Esophagus squamous epithelium (tissue), 5 donors: Measurements from ENCODE around the gene ZNF322. TPM values are rescaled to one million over a fixed set of nuclear protein-coding genes. Genes with fewer than 3 reads are reported as not detected.

Experiments
- DNase-seq: peaks from one replicate; lab custom pipeline; 2025; lab: John Stamatoyannopoulos, UW
- H3K27ac ChIP-seq, 4 donors: fragments of 200-600 bp; sonication (generic); one replicate each; pipeline ENCODE4 v1.5.1; 2016 to 2019; ENCODE audit warnings: mild to moderate bottlenecking in 1 of 4
- H3K27me3 ChIP-seq, 4 donors: fragments of 200-600 bp; sonication (generic); 1 replicate in 3 of 4; 2 replicates in 1 of 4; pipeline versions ENCODE4 v1.5.1 to v1.6.0; 2017 to 2021; ENCODE audit warnings: antibody characterized with exemption in 1 of 4
- H3K36me3 ChIP-seq, 3 donors: fragments of 200-600 bp; sonication (generic); one replicate each; pipeline ENCODE4 v1.5.1; 2016 to 2019
- H3K4me1 ChIP-seq, 3 donors: fragments of 200-600 bp; sonication (generic); one replicate each; pipeline ENCODE4 v1.5.1; 2017 to 2019
- H3K4me3 ChIP-seq, 4 donors: fragments of 200-600 bp; sonication (generic); 1 replicate in 3 of 4; 2 replicates in 1 of 4; pipeline ENCODE4 v1.5.1; 2016 to 2019; ENCODE audit warnings: mild to moderate bottlenecking in 2 of 4, moderate library complexity in 1 of 4
- H3K9me3 ChIP-seq, 3 donors: fragments of 200-600 bp; sonication (generic); one replicate each; pipeline ENCODE4 v1.5.1; 2016 to 2019
- POLR2A ChIP-seq, 4 donors: fragments of 450-650 bp; IDR thresholded peaks; one replicate each; pipeline ENCODE4 v1.6.1; 2017; ENCODE audit warnings: antibody characterized with exemption in 4 of 4, mild to moderate bottlenecking in 4 of 4, moderate library complexity in 3 of 4
- WGBS, 2 donors: methylation state at CpG; one replicate each; pipeline ENCODE4 v1.1.5; 2018; 5-methylcytosine and 5-hydroxymethylcytosine counted together
- intact Hi-C: fragments of 100-400 bp; cut with DNase I; formaldehyde crosslinking; loops from one replicate; pipeline ENCODE4 v1.15.0; 2022
- total RNA-seq, 4 donors: library from RNA; depleted of rRNA; stranded (reverse); fragments of >200 nt; gene quantifications; one replicate each; pipeline ENCODE4 v1.1.0, GENCODE V29; 2016
- TF ChIP-seq, protein P1 (sequence below), 6 experiments: fragments of 450-650 bp in 4 of 6; fragments of 200-600 bp in 2 of 6; sonication (generic) in 2 of 6; IDR thresholded peaks; one replicate each; pipeline ENCODE4 v1.5.1; 2016 to 2019; ENCODE audit warnings: antibody characterized with exemption in 6 of 6, mild to moderate bottlenecking in 4 of 6, moderate library complexity in 4 of 6
- donor health status: DM: yes; HTN: yes; CAD: no.

ZNF322 gene
- total RNA-seq, 4 donors from 2014 or later = 3.8 to 11.3 (median 8.2) TPM

DNA sequence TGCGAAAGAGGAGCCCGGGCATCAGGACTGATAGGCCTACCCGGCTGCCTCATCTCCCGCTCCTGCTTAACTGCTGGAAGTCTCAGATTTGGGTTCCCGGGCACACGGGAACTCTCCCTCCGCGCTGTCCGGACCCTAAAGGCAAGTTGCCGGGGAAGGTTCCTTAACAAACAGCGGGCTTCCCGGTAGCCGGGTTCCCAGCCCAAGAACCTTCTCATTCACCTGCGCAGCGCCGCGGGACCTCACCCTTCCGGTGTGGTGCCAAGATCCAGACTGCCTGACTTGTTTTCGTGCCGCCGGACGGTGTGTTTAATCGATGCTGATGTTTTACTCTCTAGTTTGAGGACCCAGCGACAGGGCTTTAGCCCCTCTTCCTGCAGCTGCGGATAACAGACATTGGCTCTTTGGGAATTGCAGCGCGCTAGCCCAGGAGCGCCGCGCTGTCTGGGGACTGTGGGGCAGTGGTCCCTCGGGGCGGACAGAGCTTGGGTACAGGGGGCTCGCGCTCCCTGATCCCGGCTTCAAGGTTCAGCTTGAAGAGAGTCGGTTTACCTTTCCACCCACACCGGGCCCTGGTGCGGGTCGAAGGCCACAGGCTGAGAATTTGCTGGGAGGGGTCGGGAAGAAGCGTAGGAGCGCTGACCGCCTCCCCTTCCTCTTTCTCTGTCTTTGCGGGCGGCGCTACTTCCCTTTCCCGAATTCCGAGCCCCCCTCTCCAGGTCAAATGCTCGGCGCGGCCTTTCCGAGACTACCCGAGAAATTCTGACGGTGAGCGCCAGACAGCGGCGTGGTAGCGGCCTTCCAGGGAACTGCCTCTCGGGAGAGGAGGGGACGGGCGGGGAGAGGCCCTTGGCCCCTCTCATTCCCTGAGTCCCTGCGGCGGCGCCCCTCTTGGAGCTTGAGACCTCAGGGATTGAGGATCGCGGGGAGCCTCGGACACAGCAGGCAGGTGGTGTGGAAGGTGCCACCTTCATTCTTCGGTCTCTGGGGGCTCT lies 45.6 kb downstream of the ZNF322 start:
- Histone ChIP-seq H3K27me3 (peaks cover 0 to 75% (median 14%) of the 10 kb centered on the region in 4 donors), H3K36me3 (no peaks in the 10 kb centered on the region), H3K4me3 (peak overlapping the region in 3 of 4 donors; percentile 30 to 55 (median 30)), H3K4me1 (peaks cover 8 to 13% (median 10%) of the 10 kb centered on the region in 3 donors), H3K9me3 (peaks cover 0 to 5% (median 0%) of the 10 kb centered on the region in 3 donors), H3K27ac (no peak overlapping the region)
- DNase-seq = no peak
- 22 to 39% methylated on average over 22 to 28 of the region's 68 CpGs for WGBS, 2 donors
- intact Hi-C loops = no loop called here
- TF ChIP-seq, protein P1, sequence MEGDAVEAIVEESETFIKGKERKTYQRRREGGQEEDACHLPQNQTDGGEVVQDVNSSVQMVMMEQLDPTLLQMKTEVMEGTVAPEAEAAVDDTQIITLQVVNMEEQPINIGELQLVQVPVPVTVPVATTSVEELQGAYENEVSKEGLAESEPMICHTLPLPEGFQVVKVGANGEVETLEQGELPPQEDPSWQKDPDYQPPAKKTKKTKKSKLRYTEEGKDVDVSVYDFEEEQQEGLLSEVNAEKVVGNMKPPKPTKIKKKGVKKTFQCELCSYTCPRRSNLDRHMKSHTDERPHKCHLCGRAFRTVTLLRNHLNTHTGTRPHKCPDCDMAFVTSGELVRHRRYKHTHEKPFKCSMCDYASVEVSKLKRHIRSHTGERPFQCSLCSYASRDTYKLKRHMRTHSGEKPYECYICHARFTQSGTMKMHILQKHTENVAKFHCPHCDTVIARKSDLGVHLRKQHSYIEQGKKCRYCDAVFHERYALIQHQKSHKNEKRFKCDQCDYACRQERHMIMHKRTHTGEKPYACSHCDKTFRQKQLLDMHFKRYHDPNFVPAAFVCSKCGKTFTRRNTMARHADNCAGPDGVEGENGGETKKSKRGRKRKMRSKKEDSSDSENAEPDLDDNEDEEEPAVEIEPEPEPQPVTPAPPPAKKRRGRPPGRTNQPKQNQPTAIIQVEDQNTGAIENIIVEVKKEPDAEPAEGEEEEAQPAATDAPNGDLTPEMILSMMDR (IDR thresholded peaks at IDR 0.05) = no peak
- TF ChIP-seq POLR2A (IDR thresholded peaks at IDR 0.05) = no peak

- Histone ChIP-seq H3K4me3 (peak overlapping the region in 1 of 4 donors; percentile 55), H3K27ac (no peak overlapping the region), H3K4me1 (peaks cover 8 to 13% (median 10%) of the 10 kb centered on the region in 3 donors), H3K36me3 (no peaks in the 10 kb centered on the region), H3K9me3 (peaks cover 0 to 5% (median 0%) of the 10 kb centered on the region in 3 donors), H3K27me3 (peaks cover 0 to 71% (median 14%) of the 10 kb centered on the region in 4 donors)
- no peak for DNase-seq
- intact Hi-C loops = no loop called here
- WGBS, 2 donors = 72 to 76% methylated on average over 7 to 15 of the region's 19 CpGs
- no peak for TF ChIP-seq POLR2A (IDR thresholded peaks at IDR 0.05)
- TF ChIP-seq, protein P1 (IDR thresholded peaks at IDR 0.05) = no peak
Observed at GRCh38 chr6:26613201-26613600, 46.3 kb downstream of the ZNF322 start.

GRCh38 chr6:26611599-26611998 lies 47.9 kb downstream of the ZNF322 start:
- TF ChIP-seq POLR2A (IDR thresholded peaks at IDR 0.05) = no peak
- TF ChIP-seq, protein P1 (IDR thresholded peaks at IDR 0.05) = no peak
- no peaks in the 10 kb centered on the region for H3K9me3 ChIP-seq
- H3K36me3 ChIP-seq = no peaks in the 10 kb centered on the region
- no peak overlapping the region for H3K27ac ChIP-seq
- no peak overlapping the region for H3K4me3 ChIP-seq
- peaks cover 0 to 57% (median 14%) of the 10 kb centered on the region in 4 donors for H3K27me3 ChIP-seq
- intact Hi-C loops = no loop called here
- peaks cover 8 to 13% (median 10%) of the 10 kb centered on the region in 3 donors for H3K4me1 ChIP-seq
- WGBS, 2 donors = 57 to 67% methylated on average over 1 of the region's 1 CpG
- no peak for DNase-seq

GRCh38 chr6:26609463-26609862 lies 50.1 kb downstream of the ZNF322 start:
- intact Hi-C loops = loop anchor here (10.0 kb wide), 1 partner anchor 475 kb away; no protein-coding TSS in a partner anchor
- TF ChIP-seq, protein P1 (IDR thresholded peaks at IDR 0.05) = no peak
- TF ChIP-seq POLR2A (IDR thresholded peaks at IDR 0.05) = no peak
- Histone ChIP-seq H3K4me1 (peaks cover 8 to 11% (median 10%) of the 10 kb centered on the region in 3 donors), H3K9me3 (no peaks in the 10 kb centered on the region), H3K27ac (no peak overlapping the region), H3K4me3 (no peak overlapping the region), H3K27me3 (peaks cover 0 to 36% (median 10%) of the 10 kb centered on the region in 4 donors), H3K36me3 (no peaks in the 10 kb centered on the region)
- WGBS, 2 donors = 61 to 69% methylated on average over 3 of the region's 3 CpGs
- no peak for DNase-seq
